IMR-90 (cell line): ENCODE measurements around the gene LAMA3. TPM values are rescaled to one million over a fixed set of nuclear protein-coding genes. Genes with fewer than 3 reads are reported as not detected.
A peak's percentile ranks its signal among the peaks of the same experiment; 100 is the strongest.

ENCODE experiments used
- ATAC-seq: fragments of 200-7000 bp; cut with Tn5 transposase; 2 replicates; pipeline ENCODE4 v1.9.1; 2020; ENCODE audit warnings: low read depth, mild to moderate bottlenecking, moderate library complexity
- BruUV-seq: library from RNA; stranded (reverse); fragments of 400-500 nt; replicated peaks from 2 replicates; lab custom pipeline; 2021; lab: Mats Ljungman, UMichigan
- CTCF ChIA-PET: fragments of 300-600 bp; formaldehyde crosslinking; extraction: SDS; loops from one replicate; lab custom pipeline; 2021; ENCODE audit warnings: antibody characterized with exemption; lab: Yijun Ruan, JAX
- POLR2A ChIA-PET: fragments of 300-600 bp; sonication (Branson Sonifier 250); formaldehyde crosslinking; loops from one replicate; lab custom pipeline; 2022; ENCODE audit warnings: antibody characterized with exemption; ENCODE audit not compliant: unreplicated experiment; lab: Charles Lee
- DNase-seq: peaks from one replicate; pipeline ENCODE4 v3.0.0; 2013
- H2AFZ ChIP-seq: replicated peaks from 2 replicates; pipeline ENCODE3; 2013; ENCODE audit warnings: low read length, mild to moderate bottlenecking; ENCODE audit not compliant: poor library complexity
- H2AK5ac ChIP-seq: 2 replicates; pipeline ENCODE4 v1.6.1; 2013; ENCODE audit warnings: low read depth, low read length, inconsistent platforms
- H2AK9ac ChIP-seq: replicated peaks from 2 replicates; pipeline ENCODE3; 2013; ENCODE audit warnings: mild to moderate bottlenecking, low read depth, low read length, moderate library complexity; ENCODE audit not compliant: poor library complexity
- H2BK120ac ChIP-seq: 2 replicates; pipeline ENCODE4 v1.6.1; 2013; ENCODE audit warnings: low read depth, low read length, inconsistent platforms
- H2BK15ac ChIP-seq: 3 replicates; pipeline ENCODE4 v1.6.1; 2013; ENCODE audit warnings: low read depth, low read length, inconsistent platforms
- H2BK20ac ChIP-seq: 2 replicates; pipeline ENCODE4 v1.6.1; 2013; ENCODE audit warnings: low read depth, mild to moderate bottlenecking, inconsistent platforms, low read length, moderate library complexity
- H2BK5ac ChIP-seq: 2 replicates; pipeline ENCODE4 v1.6.1; 2013; ENCODE audit warnings: mild to moderate bottlenecking, low read depth, low read length, inconsistent platforms; ENCODE audit not compliant: poor library complexity, severe bottlenecking
- H3K14ac ChIP-seq: replicated peaks from 2 replicates; pipeline ENCODE4 v1.6.1; 2013; ENCODE audit warnings: low read depth, low read length, inconsistent platforms
- H3K18ac ChIP-seq: 2 replicates; pipeline ENCODE4 v1.6.1; 2013; ENCODE audit warnings: low read depth, low read length, control low read depth
- H3K23ac ChIP-seq: 2 replicates; pipeline ENCODE4 v1.6.1; 2013; ENCODE audit warnings: low read depth, low read length, inconsistent platforms
- H3K27ac ChIP-seq: 2 replicates; pipeline ENCODE4 v1.5.1; 2013; ENCODE audit warnings: mild to moderate bottlenecking, control low read depth, low read length; ENCODE audit not compliant: insufficient read depth
- H3K27me3 ChIP-seq: 2 replicates; pipeline ENCODE4 v1.6.1; 2013; ENCODE audit warnings: low read length; ENCODE audit not compliant: control insufficient read depth, insufficient read depth
- H3K36me3 ChIP-seq: 2 replicates; pipeline ENCODE4 v1.6.1; 2013; ENCODE audit warnings: low read length, mixed read lengths; ENCODE audit not compliant: control insufficient read depth, insufficient read depth
- H3K4ac ChIP-seq: 2 replicates; pipeline ENCODE4 v1.6.1; 2013; ENCODE audit warnings: low read depth, low read length, inconsistent platforms
- H3K4me1 ChIP-seq: 2 replicates; pipeline ENCODE4 v1.6.1; 2013; ENCODE audit warnings: low read length, mixed read lengths; ENCODE audit not compliant: control insufficient read depth, insufficient read depth
- H3K4me2 ChIP-seq: 2 replicates; pipeline ENCODE4 v1.6.1; 2013; ENCODE audit warnings: low read depth, mild to moderate bottlenecking, control low read depth, low read length, moderate library complexity
- H3K4me3 ChIP-seq: 2 replicates; pipeline ENCODE4 v1.5.1; 2013; ENCODE audit warnings: low read depth, mild to moderate bottlenecking, control low read depth, low read length, moderate library complexity; ENCODE audit not compliant: insufficient read depth
- H3K56ac ChIP-seq: 2 replicates; pipeline ENCODE4 v1.6.1; 2013; ENCODE audit warnings: low read length, inconsistent platforms; ENCODE audit not compliant: insufficient read depth; ENCODE audit errors: extremely low read depth
- H3K79me1 ChIP-seq, 2 experiments: 2 replicates each; pipeline ENCODE4 v1.6.1; 2013; ENCODE audit warnings: low read length in 2 of 2, inconsistent platforms in 1 of 2, low read depth in 1 of 2
- H3K9ac ChIP-seq: 2 replicates; pipeline ENCODE4 v1.6.1; 2013; ENCODE audit warnings: low read depth, low read length, control low read depth
- H3K9me1 ChIP-seq: 2 replicates; pipeline ENCODE4 v1.6.1; 2013; ENCODE audit warnings: low read length, inconsistent platforms; ENCODE audit not compliant: insufficient read depth
- H3K9me3 ChIP-seq: 2 replicates; pipeline ENCODE4 v1.6.1; 2013; ENCODE audit warnings: low read length; ENCODE audit not compliant: control insufficient read depth, insufficient read depth
- H4K20me1 ChIP-seq: 2 replicates; pipeline ENCODE4 v1.6.1; 2013; ENCODE audit warnings: low read length, inconsistent platforms; ENCODE audit not compliant: insufficient read depth
- H4K5ac ChIP-seq: 2 replicates; pipeline ENCODE4 v1.6.1; 2013; ENCODE audit warnings: mild to moderate bottlenecking, low read depth, low read length, control low read depth
- H4K8ac ChIP-seq, 2 experiments: 2 replicates each; pipeline ENCODE4 v1.6.1; 2013; ENCODE audit warnings: low read depth in 2 of 2, low read length in 2 of 2, control low read depth in 1 of 2, inconsistent platforms in 1 of 2
- H4K91ac ChIP-seq: 2 replicates; pipeline ENCODE4 v1.6.1; 2013; ENCODE audit warnings: low read depth, low read length, inconsistent platforms; ENCODE audit not compliant: insufficient read depth
- BHLHE40 ChIP-seq: fragments of 150-350 bp; IDR thresholded peaks from 2 replicates; pipeline ENCODE4 v1.6.1; 2016; ENCODE audit warnings: mild to moderate bottlenecking, low read depth, low read length
- CEBPB ChIP-seq: IDR thresholded peaks from 2 replicates; pipeline ENCODE4 v1.6.1; 2012; ENCODE audit warnings: low read depth, low read length, improper control_type of control experiment
- CHD1 ChIP-seq: IDR thresholded peaks from 2 replicates; pipeline ENCODE4 v1.6.1; 2012; ENCODE audit warnings: low read depth, low read length, improper control_type of control experiment
- WGBS, 2 experiments: methylation state at CpG; one replicate each; pipeline versions ENCODE4 v1.1.5 to v1.1.7; 2013; ENCODE audit warnings: missing lambda C conversion rate in 2 of 2; ENCODE audit not compliant: insufficient read length in 1 of 2; ENCODE audit errors: extremely low coverage in 2 of 2; 5-methylcytosine and 5-hydroxymethylcytosine counted together
- dilution Hi-C: fragments of 300-500 bp; cut with HindIII; formaldehyde crosslinking; loops from one replicate; pipeline ENCODE4 v1.14.3; 2018; ENCODE audit warnings: low sequenced_read_pairs; ENCODE audit not compliant: unreplicated experiment
- in situ Hi-C: fragments of 300-500 bp; cut with MboI; formaldehyde crosslinking; loops from 3 replicates; pipeline ENCODE4 v1.14.3; 2019; ENCODE audit warnings: low sequenced_read_pairs, inconsistent platforms, mixed read lengths
- intact Hi-C: fragments of 100-400 bp; cut with micrococcal nuclease; formaldehyde crosslinking; loops from 2 replicates; pipeline ENCODE4 v1.10.0; 2022
- polyA plus RNA-seq, 3 experiments: library from polyadenylated mRNA; depleted of rRNA; stranded (reverse); fragments of >200 nt; gene quantifications; 2 replicates each; pipeline ENCODE4 v1.2.3, GENCODE V29; 2012; ENCODE audit warnings: low replicate concordance in 1 of 3
- total RNA-seq: library from RNA; depleted of rRNA; stranded (reverse); fragments of >200 nt; gene quantifications from 2 replicates; pipeline ENCODE4 v1.2.3, GENCODE V29; 2012

Gene LAMA3
- total and polyA plus RNA-seq, 2 of the 4 experiments (the other 2 are of a cell fraction) = 0.18 to 0.19 TPM

- Histone ChIP-seq H3K36me3 (no peaks in the 10 kb centered on the region), H2BK20ac (no peak overlapping the region), H2BK120ac (no peak overlapping the region), H3K27ac (no peak overlapping the region), H2AFZ (peak overlapping the region; percentile 24), H4K20me1 (no peaks in the 10 kb centered on the region), H3K27me3 (no peaks in the 10 kb centered on the region), H3K4me3 (no peak overlapping the region), H4K91ac (no peak overlapping the region), H3K9ac (no peak overlapping the region), H4K8ac (peak overlapping the region in 1 of 2 experiments; percentile 2; a peak in 1 of 4 replicates), H2BK5ac (no peak overlapping the region), H2BK15ac (no peak overlapping the region), H3K18ac (no peak overlapping the region), H3K23ac (no peak overlapping the region), H3K4ac (no peak overlapping the region; the same call in 1 of the 2 replicates), H2AK9ac (no peak overlapping the region), H3K14ac (no peak overlapping the region), H3K9me3 (no peaks in the 10 kb centered on the region), H3K56ac (no peak overlapping the region), H2AK5ac (no peak overlapping the region), H3K79me1 (no peaks in the 10 kb centered on the region), H4K5ac (no peak overlapping the region), H3K4me1 (peaks cover 20% of the 10 kb centered on the region), H3K4me2 (no peak overlapping the region), H3K9me1 (peaks cover 16% of the 10 kb centered on the region)
- dilution Hi-C loops = no loop called here
- intact Hi-C loops = no loop called here
- BruUV-seq = no TSS peak
- TF ChIP-seq CHD1 (no peak), BHLHE40 (peak; percentile 18; the same call in 1 of the 2 replicates), CEBPB (peak; percentile 84)
- ATAC-seq (peak; percentile 46; the same call in 1 of the 2 replicates), DNase-seq (peak; percentile 82)
- 85% methylated on average over 2 of the region's 9 CpGs; no CpG with 5 or more reads in 1 of the 2 experiments for WGBS, 2 experiments
- in situ Hi-C loops = no loop called here
- ChIA-PET CTCF (no interaction called here), POLR2A (no interaction called here)
Observed at GRCh38 chr18:23857756-23858155, 168.5 kb downstream of the LAMA3 start.
